GM12872 (cell line): ENCODE data around the gene SLC10A4.

Experiments used
- CTCF ChIP-seq: IDR thresholded peaks from 3 replicates; pipeline ENCODE4 v1.5.1; 2011; ENCODE audit warnings: low read depth, mild to moderate bottlenecking, low read length, moderate library complexity; ENCODE audit not compliant: insufficient read depth

SLC10A4 gene

GRCh38 chr4:48475770-48476169 lies 7.4 kb upstream of the SLC10A4 start:
- TF ChIP-seq CTCF: no peak

- no peak for TF ChIP-seq CTCF
These were observed 4.9 kb upstream of the SLC10A4 start for GRCh38 chr4:48478273-48478672.

- TF ChIP-seq CTCF: no peak
These were observed 1.6 kb upstream of the SLC10A4 start for GRCh38 chr4:48481581-48481980.

GRCh38 chr4:48483777-48484493 lies 792 bp downstream of the SLC10A4 start:
- no peak for TF ChIP-seq CTCF

- TF ChIP-seq CTCF: no peak
These were observed 1.5 kb downstream of the SLC10A4 start for GRCh38 chr4:48484494-48485168.

GRCh38 chr4:48489683-48490011 lies 6.5 kb downstream of the SLC10A4 start:
- TF ChIP-seq CTCF: no peak

GRCh38 chr4:48490012-48490679 lies 7.0 kb downstream of the SLC10A4 start, which contains the start of gene ZAR1:
TSS of gene ZAR1 (plus strand) at chr4:48490252. CDS start at chr4:48490292, 40 bp downstream.
- TF ChIP-seq CTCF: no peak
